ENCODE data around the gene WBP1L. TPM values are rescaled to one million over a fixed set of nuclear protein-coding genes. Genes with fewer than 3 reads are reported as not detected.

WBP1L gene
- total RNA-seq, 2 experiments from 2014 or later, result 17.6 to 24.4 TPM

- Histone ChIP-seq H3K9me3 (ENCODE audit: low read length) (no peaks in the 10 kb centered on the region), H3K36me3 (ENCODE audit: insufficient read depth, low read length) (0 out of 2 replicates have a peak, but pooled peaks cover 6% of the 10 kb centered on the region), H3K79me2 (ENCODE audit: insufficient read depth, low read depth, low read length) (no peaks in the 10 kb centered on the region), H3K9me2 (ENCODE audit: insufficient read depth, low read length) (no peaks in the 10 kb centered on the region), H3K4me2 (ENCODE audit: low read length) (no peak overlapping the region), H3K4me1 (ENCODE audit: insufficient read depth, low read length, poor library complexity, severe bottlenecking) (no peaks in the 10 kb centered on the region), H3K27ac (ENCODE audit: low read depth, low read length, poor library complexity, severe bottlenecking) (no peak overlapping the region), H2AFZ (ENCODE audit: low read length) (no peak overlapping the region), H4K20me1 (ENCODE audit: insufficient read depth, low read length) (no peaks in the 10 kb centered on the region), H3K4me3 (ENCODE audit: low read depth, low read length, poor library complexity, severe bottlenecking) (no peak overlapping the region)
- intact Hi-C loops (cut with micrococcal nuclease; ENCODE audit: unreplicated experiment), result no loop called here
- TF ChIP-seq, protein P1, sequence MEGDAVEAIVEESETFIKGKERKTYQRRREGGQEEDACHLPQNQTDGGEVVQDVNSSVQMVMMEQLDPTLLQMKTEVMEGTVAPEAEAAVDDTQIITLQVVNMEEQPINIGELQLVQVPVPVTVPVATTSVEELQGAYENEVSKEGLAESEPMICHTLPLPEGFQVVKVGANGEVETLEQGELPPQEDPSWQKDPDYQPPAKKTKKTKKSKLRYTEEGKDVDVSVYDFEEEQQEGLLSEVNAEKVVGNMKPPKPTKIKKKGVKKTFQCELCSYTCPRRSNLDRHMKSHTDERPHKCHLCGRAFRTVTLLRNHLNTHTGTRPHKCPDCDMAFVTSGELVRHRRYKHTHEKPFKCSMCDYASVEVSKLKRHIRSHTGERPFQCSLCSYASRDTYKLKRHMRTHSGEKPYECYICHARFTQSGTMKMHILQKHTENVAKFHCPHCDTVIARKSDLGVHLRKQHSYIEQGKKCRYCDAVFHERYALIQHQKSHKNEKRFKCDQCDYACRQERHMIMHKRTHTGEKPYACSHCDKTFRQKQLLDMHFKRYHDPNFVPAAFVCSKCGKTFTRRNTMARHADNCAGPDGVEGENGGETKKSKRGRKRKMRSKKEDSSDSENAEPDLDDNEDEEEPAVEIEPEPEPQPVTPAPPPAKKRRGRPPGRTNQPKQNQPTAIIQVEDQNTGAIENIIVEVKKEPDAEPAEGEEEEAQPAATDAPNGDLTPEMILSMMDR (conservative IDR thresholded peaks at IDR 0.05; ENCODE audit: low read length), result no peak
- TF ChIP-seq EZH2phosphoT487 (IDR thresholded peaks at IDR 0.05; ENCODE audit: borderline replicate concordance, low read depth, low read length), result no peak
- DNase-seq (ENCODE audit: low spot score), result no peak
- BruUV-seq (replicated peaks), result no TSS peak
- POLR2A ChIA-PET, result interaction anchor here (0.6 kb wide), 1 partner anchor 912 kb away, joined by 4 read pairs; no protein-coding TSS in a partner anchor
- CTCF ChIA-PET (ENCODE audit: unreplicated experiment), result no interaction called here
Observed at GRCh38 chr10:102781090-102781920, 37.6 kb downstream of the WBP1L start.

DNA sequence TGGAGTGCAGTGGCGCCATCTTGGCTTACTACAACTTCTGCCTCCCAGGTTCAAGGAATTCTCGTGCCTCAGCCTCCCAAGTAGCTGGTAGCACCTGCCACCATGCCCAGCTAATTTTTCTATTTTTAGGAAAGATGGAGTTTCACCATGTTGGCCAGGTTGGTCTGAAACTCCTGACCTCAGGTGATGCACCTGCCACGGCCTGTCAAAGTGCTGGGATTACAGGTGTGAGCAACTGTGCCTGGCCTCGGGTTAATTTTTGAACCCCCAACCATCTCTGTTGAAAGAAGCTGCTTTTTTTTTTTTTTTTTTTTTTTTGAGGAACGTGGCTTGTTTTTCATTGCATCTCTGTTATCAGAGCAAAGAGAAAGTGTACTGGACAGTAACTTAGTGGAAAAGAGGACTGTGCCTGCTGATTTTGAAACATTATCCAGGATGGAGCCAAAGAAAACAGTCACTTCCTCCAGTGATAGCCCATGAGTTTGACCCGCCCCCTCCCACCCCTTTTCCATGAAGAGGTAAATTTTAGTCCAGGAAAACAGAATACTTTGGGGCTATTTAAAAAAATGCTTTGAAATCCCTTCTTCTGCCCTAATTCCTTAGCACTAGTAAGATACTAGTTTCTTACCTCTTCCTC, 38.3 kb downstream of the WBP1L start:
- no peaks in the 10 kb centered on the region for H3K79me2 ChIP-seq (ENCODE audit: insufficient read depth, low read depth, low read length)
- no peak for TF ChIP-seq EZH2phosphoT487 (IDR thresholded peaks at IDR 0.05; ENCODE audit: borderline replicate concordance, low read depth, low read length)
- TF ChIP-seq, protein P1 (conservative IDR thresholded peaks at IDR 0.05; ENCODE audit: low read length), result no peak
- no TSS peak for BruUV-seq (replicated peaks)

More for the DNA sequence above, 38.3 kb downstream of the WBP1L start:
- no peaks in the 10 kb centered on the region for H3K9me3 ChIP-seq (ENCODE audit: low read length)
- CTCF ChIA-PET (ENCODE audit: unreplicated experiment), result no interaction called here
- intact Hi-C loops (cut with micrococcal nuclease; ENCODE audit: unreplicated experiment), result no loop called here
- no peak for DNase-seq (ENCODE audit: low spot score)
- H3K36me3 ChIP-seq (ENCODE audit: insufficient read depth, low read length), result 0 out of 2 replicates have a peak, but pooled peaks cover 6% of the 10 kb centered on the region
- H4K20me1 ChIP-seq (ENCODE audit: insufficient read depth, low read length), result no peaks in the 10 kb centered on the region
- H3K4me3 ChIP-seq (ENCODE audit: low read depth, low read length, poor library complexity, severe bottlenecking), result no peak overlapping the region
- H3K4me2 ChIP-seq (ENCODE audit: low read length), result no peak overlapping the region
- H3K27ac ChIP-seq (ENCODE audit: low read depth, low read length, poor library complexity, severe bottlenecking), result no peak overlapping the region
- no peaks in the 10 kb centered on the region for H3K4me1 ChIP-seq (ENCODE audit: insufficient read depth, low read length, poor library complexity, severe bottlenecking)
- no peaks in the 10 kb centered on the region for H3K9me2 ChIP-seq (ENCODE audit: insufficient read depth, low read length)
- no peak overlapping the region for H2AFZ ChIP-seq (ENCODE audit: low read length)
- POLR2A ChIA-PET, result interaction anchor here (0.6 kb wide), 1 partner anchor 913 kb away, joined by 4 read pairs; no protein-coding TSS in a partner anchor
